EH (cell line): ENCODE measurements around the gene LDLRAD4.
"Not testable (repeated sequence)": the region's sequence is repeated elsewhere in the genome, so short reads cannot be mapped to it uniquely, and the experiment has no call there.

Experiments used
- DNase-seq: peaks from one replicate; pipeline ENCODE4 v3.0.0-alpha.2; 2015; ENCODE audit warnings: low read depth

LDLRAD4 gene

DNA sequence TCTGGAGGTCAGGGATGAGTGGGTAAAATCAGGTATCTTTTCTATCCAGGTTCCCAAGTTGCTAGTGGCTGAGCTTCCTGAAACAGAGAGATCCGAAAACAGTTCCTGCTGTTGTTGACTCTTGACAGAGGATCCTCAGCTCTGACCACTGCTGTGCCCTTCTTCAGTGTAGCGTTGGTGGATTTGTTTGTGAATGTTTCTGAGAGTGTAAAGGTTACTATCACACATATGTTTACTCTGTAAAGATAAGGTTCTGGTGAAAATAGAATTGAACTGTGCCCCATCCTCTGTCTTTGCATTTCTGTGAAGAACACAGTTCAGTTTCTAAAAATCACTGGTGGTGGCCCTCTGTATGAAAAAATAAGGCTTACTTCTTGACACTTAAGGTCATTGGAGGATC lies 119.8 kb downstream of the LDLRAD4 start:
- DNase-seq, result no peak

DNA sequence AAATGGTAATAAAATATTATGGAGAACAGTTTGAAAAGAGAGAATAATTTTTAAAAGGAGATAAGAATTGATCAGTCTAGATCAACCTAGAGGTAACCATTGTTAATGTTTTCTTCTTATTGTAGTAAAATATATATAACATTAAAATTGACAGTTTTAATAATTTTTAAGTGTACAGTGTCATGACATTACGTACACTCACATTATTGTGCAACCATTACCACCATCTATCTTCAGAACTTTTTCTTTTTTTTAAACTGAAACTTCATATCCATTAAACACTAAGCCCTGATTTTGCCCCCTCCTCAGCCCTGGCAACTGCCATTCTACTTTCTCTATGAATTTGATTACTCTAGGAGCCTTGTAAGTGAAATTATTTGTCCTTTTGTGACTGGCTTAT lies 121.1 kb downstream of the LDLRAD4 start:
- DNase-seq, result no peak

DNA sequence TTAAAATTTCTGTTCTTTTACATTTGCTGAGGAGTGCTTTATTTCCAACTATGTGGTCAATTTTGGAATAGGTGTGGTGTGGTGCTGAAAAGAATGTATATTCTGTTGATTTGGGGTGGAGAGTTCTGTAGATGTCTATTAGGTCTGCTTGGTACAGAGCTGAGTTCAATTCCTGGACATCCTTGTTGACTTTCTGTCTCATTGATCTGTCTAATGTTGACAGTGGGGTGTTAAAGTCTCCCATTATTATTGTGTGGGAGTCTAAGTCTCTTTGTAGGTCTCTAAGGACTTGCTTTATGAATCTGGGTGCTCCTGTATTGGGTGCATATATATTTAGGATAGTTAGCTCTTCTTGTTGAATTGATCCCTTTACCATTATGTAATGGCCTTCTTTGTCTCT lies 127.9 kb downstream of the LDLRAD4 start:
- not testable (repeated sequence) for DNase-seq

DNA sequence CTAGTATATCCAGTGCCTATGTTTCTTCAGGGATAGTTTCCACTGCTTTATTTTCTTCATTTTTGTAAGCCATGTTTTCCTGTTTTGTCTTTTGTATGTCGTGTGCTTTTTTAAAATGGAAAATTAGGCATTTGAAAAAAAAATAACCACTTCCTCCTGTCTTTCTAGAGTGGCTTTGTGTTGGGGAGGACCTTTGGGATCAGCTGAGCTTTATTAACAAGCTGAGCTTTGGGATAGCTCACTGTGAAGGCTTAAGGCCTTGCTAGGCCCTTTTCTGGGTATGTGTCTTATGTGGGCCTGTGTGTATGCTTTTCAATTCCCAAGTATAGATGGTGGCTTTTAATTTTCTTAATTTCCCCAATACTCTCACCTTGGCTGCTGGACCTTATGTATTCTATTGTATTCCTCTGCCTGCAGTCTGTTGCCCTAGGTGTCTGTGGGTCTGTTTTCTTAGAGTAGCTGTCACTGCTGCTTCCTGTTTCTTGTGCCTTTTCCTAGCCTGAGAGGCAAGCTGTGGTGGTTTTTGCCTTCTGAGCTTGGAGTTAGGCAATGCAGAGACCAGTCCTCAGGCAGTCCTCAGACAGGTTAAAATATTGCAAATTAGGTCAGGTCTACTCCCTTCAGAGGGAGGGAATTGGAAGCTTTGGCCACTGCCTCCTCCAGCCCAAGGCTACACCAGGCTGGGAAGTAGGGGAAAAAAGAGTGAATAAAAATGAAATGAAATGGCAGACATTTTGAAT lies 134.7 kb downstream of the LDLRAD4 start:
- no peak for DNase-seq

DNA sequence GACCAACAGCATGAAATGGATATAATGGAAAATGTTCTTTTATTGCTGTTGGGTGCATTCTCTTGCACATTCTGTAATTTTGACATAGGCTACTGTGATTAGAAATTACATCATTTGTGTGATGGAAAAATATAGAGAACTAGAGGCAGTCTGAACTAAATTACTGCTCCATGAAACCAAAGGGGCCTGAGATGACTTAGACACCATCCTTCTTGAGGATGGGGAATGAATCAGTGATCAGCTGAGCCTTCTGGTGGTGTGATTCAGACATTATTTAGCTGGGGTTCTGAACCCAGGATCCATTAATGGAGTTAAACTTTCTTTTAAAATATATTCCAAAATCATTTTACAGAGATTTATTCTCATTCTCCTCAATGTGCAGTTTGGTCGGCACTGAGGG lies 135.8 kb downstream of the LDLRAD4 start:
- DNase-seq, result no peak

DNA sequence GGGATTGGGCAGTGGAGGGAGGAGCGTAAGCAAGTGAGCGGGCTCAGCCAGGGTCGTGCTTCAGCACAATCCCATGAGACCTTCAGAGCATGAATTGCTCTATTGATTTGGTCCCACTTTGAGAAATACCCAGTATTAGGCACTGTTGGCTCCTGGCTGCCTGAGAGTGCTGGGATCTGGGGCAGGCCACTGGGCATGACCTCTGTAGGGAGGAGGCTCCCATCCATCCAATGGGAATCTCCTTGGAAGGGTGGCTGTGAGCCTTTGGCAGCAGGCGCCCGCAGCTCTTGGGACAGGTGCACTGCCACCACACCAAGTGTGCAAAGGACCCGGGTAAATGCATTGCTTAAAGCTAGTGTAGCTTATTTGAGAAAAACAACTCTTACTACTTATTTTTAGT lies 137.5 kb downstream of the LDLRAD4 start:
- no peak for DNase-seq

DNA sequence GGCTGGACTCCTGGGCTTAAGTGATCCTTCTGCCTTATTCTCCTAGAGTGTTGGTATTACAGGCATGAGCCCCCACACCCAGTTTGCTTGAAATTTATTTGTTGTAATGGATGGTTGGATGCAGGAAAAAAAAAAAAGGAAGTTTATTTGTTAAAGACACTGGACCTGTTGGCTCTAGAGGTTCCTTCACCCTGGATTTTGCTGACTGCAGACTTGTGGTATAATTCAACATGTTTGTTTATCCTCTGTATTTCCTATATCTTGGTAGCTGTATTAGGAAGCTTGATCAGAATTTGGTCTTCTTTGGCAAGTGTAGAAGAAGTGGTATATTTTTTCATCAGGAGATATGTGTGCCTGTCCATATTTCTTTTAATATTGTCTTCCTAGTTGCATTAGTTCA lies 138.7 kb downstream of the LDLRAD4 start:
- DNase-seq, result no peak

DNA sequence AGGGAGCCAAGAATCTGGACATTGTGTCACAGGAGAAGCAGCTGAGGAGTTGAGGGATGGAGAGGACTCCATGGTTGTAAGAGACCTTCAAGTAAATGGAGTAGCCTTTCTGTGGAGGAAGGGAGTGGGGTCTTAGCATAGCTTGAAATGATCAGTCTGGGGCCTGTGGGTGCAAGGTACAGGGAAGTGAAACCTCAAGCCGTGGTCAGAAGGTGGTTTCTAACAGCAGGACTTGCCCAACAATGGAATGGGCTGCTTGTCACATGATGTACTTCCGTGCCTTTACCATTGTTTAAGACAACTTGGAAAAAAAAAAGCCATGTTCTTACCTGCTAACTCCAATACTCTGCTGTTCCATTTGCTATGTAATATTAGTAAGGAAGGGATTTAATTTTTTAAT lies 140.7 kb downstream of the LDLRAD4 start:
- DNase-seq, result no peak

DNA sequence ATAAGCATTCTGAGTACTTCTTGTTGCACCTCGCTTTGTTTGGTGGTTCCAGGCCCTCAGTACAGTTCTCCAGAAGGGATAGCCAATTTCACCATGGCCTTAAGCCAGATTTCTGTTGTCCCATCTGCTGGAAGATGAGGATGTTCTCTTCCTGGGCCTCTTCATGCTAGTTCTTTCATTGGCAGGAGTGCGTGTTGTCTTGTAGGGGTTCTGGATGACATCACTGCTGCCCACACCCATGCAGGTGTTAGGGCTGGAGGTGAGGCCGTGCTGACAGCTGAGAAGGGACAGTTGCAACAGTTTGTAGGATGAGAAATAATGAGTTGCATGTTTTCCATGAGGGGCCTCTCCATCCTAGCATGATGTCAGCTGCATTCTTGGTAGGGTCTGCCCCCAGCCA lies 142.9 kb downstream of the LDLRAD4 start:
- DNase-seq, result no peak

DNA sequence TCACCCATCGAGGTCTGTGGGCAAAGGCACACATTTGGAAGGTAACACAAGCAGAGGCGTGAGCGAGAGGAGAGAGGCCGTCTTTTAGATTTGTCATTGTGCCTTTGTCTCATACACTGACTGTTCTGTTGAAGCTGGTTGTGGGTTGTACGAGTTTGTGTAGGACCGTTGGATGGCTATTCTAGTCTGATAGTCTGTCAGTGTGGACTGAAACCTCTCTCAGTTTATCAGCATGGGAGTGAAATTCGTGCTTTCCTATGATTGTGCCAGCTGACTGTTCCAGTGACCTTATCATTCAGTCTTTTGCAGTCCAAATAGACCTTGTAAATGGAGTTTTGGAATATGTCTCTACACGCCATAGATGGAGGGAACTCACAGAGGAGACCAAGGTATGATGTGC lies 143.5 kb downstream of the LDLRAD4 start:
- DNase-seq, result no peak

DNA sequence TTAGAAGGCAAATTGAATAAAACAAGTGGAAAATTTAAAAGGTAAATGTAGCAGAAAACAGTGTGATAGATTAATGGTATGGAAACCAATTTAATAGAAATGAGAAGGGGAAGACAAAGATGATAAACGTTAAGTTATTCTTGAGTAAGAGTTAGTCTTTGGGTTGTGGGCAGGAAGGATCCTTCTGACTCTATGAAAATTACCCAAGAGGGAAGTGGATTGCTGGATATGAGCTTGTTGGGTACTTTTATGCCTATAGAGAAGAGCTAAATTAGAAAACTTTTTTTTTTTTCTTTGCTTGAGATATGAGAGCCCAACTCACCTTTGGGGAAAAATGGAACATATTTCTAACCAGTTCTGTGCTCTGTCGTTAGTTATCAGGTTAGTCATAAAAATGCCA lies 144.0 kb downstream of the LDLRAD4 start:
- DNase-seq, result no peak

DNA sequence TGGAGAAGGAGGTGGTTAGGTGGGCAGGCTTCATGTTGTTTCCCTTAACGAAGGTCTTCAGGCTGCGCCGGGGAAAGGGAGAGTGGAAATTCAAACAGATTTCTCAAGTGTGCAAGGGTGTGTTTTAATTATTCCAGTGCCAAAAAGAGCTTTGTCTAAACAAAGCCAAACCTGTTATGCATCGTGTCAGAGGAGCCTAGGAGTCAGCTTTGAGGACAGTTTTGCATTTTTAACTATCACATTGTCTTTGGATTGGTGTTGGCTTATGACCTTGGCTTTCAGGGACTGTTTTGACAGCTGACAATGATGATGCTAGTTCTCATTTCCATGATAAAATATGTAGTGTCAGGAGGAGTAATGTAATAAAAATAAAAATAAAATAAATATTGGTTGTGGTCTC lies 144.8 kb downstream of the LDLRAD4 start:
- no peak for DNase-seq

DNA sequence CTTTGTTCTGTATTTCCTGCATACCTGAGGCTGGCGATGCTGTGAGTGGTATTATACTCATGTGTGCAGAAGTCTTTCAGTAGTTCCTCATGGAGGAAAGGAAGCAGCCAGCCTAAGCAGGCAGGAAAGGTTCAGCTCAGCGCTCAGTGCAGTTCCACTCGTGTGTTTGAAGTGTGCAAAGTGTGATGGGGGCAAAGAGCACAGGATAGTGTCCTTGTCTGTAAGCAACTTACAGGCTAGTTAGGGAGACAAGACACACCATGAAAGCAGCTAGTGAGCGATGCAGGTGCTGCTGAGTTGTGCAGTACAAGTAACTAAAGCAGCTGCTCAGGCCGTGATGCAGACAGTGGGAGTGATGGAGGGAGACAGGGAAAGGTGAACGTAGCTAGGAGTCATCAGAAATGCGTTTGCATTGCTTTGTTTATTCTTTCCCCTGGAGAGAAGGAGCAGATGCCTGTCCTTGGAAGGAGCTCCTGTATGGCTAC lies 146.2 kb downstream of the LDLRAD4 start:
- DNase-seq, result no peak

DNA sequence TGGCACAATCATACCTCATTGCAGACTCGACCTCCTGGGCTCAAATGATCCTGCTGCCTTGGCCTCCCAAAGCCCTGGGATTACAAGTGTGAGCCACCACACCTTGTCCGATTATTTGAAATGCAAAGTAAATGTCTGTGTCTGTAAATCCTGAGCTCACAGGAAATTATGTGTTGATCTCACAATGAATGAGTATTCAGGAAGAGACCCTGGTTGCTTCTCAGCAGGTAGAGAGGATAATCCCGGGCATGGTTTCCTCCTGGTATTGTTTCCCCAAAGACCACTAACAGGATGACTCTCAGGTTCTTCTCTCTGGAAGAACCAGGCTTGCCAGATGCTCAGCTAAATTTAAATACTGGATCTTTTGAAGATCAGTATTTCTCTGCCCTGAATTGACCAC lies 147.6 kb downstream of the LDLRAD4 start:
- DNase-seq, result no peak

DNA sequence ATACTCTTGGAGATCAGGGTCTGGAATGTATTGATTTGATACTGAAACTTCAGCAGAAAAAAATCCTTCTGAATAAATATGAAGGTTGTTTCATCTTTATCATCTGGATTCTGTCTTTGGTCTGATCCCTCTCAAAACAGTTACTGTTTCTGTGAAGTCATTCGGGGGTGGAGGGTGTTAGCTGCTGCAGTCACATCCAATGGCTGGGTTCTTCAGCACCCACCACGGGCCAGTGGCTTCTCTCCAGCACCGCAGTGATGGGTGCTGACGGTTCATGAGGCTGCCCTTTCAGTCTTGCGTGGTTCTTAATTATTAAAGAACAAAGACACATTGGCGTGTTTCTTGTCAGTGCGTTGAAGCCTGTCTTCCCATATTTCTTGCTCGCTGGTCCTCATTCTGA lies 148.0 kb downstream of the LDLRAD4 start:
- DNase-seq, result no peak

DNA sequence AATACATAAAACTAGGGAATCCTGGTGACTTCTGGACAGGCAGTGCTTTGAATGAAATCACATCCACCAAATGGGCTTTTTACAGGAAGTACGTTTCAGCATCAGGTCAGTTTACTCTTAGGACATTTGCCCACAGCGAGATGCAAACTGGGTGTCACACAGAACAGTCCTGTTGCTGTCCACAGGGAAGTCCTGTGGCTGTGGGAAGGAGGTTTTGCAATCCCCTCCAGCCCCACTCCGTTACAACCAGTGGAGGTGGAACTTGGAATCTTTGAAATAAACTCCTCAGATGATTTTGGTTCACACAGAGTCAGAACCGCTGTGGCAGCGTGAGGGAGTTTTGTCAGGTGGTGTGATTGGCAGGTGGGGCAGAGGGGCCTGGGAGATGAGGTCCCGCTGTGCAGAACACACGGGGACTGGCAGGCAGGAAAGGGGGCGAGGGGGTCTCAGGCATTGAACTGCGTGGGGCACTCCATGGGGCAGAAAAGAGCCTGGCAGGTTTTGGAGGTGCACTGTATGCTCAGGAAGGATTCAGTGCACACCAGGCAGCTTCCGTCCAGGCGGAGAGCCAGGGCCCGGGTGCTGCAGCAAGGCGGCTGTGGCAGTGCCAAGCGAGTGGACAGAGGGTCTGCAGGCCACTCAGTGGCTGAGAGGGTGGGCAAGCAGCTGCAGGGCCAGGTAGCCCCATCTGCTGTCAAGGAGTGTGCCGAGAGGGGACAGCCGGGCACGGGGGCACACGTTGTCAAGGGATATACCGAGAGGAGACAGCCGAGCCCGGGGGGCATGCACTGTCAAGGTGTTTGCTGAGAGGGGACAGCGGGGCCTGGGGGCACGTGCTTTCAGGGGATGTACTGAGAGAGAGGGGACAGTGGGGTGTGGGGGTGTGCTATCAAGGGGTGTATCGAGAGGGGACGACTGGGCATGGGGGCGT lies 148.7 kb downstream of the LDLRAD4 start:
- DNase-seq, result no peak

DNA sequence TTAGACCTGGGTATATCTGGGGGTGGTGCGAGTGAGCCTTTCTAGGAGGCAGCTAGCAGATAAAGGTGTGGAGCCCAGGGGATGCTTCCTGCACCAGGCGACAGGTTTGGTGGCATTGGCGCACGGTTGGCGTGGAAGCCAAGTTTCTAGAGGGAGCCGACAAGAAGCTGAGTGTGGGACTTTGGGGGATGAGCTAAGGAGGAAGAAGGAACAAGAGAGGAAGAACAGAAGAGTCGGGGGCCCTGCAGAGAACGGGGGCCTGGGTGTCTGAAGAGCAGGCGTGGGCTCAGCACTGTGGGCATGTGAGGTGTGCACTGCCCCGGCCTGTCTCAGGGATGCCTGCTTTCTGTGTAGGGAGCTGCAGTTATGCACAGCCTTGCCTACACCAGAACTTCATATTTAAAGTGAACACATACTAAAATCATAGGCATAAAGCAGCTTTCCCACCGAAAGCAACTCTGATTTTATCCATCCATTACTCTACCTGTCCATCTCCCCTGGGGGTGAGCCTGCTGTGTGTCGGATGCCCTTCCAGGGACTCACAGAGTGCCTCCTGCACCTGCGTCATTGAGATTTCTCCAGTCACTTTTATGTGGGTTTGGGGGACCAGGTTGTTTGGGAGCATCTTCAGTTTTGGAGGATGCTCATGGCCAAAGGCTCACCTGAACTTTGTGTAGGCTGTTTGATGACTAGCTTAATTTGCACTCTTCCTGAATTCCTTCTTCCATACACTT lies 149.7 kb downstream of the LDLRAD4 start:
- no peak for DNase-seq

DNA sequence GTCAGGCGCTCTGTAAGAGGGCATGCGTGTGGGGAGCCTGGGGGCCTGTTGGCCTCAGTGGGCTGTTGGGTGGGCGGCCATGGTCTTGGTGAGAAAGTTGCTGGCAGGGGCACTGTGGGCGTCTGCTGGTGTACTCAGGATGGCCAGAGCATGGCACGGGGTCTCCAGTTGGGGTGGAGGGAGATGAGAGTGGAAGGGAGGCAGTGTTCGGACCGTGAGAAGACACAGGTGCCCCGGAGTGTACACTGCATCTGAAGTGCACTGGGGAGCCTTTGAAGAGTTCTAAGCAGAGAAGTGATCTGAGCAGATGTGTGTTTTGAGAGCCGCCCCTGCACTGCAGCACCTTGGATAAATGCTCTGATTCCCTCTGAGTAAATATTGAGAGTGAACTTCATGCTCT lies 150.8 kb downstream of the LDLRAD4 start:
- DNase-seq, result no peak

DNA sequence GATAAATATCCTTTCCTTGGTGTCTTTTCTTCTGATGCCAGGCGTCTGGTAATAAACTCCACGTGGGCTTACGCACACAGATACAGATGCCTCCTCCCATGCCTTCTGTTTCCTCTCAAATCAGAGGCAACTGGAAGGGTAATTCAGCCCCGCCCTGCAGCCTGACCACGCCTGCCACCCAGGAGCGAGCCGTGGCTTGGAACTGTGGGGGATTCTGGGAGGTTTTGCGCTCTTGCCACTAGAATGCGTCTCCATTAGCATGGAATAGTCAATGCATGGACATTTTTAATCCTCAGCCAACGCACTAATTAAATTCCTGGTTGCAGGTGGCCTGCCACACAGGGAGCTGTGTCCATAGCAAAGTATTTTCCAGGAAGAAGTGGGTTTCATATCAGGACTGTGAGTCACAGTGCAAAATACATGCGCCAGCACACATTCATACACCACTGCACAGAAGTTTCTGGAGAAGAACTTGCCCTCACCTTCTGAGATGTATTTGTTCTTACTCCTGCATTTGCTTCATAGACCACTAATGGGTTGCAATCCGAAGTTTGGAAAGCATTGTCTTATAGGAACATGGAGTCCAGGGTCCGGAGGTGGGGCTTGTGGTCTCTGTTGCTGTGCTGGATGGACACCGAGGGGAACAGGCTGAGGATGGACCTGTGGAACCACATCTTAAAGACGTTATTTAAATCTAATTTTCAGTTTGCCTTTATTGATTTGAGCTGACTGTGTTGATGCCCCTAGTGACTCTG lies 151.4 kb downstream of the LDLRAD4 start:
- DNase-seq, result no peak

DNA sequence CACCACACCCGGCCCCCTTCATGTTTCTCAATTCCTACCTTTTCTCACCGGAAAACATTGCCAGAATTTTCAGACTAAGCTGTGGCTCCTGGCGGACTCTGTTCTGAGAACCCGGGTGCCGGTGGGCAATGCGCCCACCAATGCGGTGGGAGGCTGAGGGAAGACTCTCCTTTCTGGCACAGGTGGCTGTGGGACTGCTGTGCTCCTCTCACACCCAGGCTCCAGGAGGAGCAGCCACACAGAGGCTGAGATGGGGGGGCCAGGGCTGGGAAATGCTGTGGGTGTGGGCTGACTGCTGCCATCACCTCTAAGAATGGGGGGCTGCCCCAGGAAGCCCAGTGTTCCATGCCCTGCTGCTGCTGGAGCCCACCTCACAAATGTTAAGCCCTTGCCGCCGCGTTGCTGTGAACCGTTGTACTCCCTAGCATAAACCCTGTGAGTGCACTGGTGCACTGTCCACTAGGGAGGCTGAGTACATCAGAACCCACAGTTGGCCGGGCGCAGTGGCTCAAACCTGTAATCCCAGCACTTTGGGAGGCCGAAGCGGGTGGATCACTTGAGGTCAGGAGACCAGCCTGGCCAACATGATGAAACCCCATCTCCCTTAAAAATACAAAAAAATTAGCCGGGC lies 152.6 kb downstream of the LDLRAD4 start:
- no peak for DNase-seq

DNA sequence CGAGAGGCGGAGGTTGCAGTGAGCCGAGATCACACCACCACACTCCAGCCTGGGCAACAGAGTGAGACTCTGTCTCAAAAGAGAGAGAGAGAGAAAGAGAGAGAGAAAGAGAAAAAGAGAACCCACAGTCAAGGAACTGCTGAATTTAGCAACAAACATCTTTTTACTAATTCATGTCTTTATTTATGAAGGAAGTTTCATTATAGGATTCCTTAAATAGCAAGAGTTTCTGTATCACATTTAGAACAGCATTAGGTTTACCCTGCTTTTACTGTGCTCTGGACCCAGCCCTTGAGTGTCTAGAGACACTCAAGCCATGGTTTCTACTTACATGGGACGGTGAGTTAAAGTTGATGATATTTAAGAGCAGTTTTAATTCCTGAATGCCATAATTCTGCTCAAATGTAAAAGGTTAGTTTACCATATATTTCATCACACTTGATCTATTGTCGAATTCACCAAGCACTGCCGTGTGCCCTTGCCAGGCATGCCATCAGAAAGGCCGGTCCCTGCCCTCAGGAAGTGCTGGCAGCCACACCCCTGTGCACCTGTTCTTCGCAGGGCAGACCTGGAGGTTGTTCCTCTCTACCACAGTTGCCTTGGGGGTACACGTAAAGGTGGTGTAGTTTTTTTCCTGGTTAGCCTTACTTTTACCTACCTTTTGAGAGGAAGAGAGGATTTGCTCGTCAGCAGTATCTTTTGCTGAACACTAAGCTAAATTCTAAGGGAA lies 153.3 kb downstream of the LDLRAD4 start:
- DNase-seq, result no peak
